ENCODE measurements around the gene FAM219A.

- TF ChIP-seq CTCF (IDR thresholded peaks at IDR 0.05; ENCODE audit: poor library complexity) = no peak
- TF ChIP-seq EZH2 (IDR thresholded peaks at IDR 0.05; ENCODE audit: borderline replicate concordance) = no peak
These were observed 40.7 kb upstream of the FAM219A start for GRCh38 chr9:34499076-34499475.

Measured in hepatocyte (in vitro differentiated cells).